Stimulated activated CD4-positive, alpha-beta T cell treated with anti-CD3 and anti-CD28 coated beads, Interleukin-4, amount 100 ng/mL, for 48 hours (primary cell): ENCODE measurements around the gene TNS3.

Experiments used
- DNase-seq, 2 donors: peaks; one replicate each; pipeline ENCODE4 v3.0.0-alpha.2; 2020; ENCODE audit warnings: low read depth in 2 of 2

TNS3 gene

DNA sequence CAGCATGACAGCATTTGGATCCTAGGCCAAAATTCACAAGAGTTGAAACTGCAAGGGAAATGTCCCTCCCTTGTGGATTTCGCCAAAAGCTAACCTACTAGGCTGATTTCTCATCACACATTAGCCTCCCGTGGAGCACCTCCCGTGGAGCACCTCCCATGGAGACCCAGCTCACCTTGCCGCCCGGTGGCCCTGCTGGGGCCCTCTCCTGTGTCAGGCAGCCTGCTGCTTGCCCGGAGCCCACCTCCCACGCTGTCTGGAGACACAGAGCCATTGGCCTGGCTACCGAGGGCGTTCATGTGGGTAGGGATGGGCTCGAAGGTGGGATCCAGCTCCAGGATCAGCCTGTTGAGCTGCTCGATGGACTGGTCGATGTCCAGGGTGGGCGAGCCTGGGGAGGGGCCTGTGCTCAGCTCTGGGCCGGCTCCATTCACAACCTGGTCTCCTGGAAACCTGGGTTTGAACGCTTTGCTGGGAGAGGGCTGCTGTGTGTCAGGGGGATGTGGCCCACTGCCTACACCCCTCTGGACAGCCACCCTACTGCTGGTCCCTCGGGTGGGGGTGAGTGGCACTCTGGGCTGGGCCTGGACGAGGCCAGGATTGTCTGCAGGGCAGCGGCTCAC, 213.6 kb downstream of the TNS3 start:
- no peak for DNase-seq

GRCh38 chr7:47367369-47367768, 214.5 kb downstream of the TNS3 start:
- DNase-seq = no peak

DNA sequence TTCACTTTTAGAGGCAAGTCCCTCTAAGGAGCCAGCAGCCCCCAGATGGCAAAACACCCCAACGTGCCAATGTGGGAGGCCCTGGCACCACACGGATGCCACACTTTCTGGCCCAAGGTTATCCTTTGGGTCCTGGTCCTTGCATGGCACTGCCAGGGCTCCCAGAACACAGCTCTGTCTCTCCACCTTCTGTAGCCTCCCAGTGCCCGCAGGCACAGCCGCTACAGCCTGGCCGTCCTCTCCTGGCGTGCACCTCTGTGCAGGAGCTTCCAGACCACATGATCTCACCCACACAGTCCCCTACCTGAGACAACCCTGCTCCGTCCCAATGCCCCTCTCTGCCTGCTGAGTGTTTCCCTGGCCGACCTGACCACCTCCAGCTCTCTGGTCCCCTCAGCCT, 215.0 kb downstream of the TNS3 start:
- DNase-seq = no peak

DNA sequence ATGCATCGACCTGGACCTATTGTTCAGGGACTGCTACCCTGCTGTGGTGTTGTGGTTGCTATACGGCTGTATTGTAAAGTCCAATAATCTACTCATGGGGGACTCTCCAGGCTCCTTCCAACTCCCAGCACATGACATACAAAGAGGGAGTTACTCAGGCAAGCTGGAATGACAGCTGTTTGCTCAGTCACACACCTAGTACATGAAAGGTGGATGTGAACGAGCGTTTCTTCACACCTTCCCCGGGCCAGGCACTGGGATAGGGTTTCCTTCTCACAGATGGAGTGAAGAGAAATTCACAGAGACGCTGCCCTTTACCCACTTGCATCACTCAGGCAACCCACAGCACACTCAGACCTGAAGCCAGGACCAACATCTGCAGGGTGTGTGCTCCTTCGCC, 215.7 kb downstream of the TNS3 start:
- DNase-seq = no peak

GRCh38 chr7:47362984-47363383, 218.9 kb downstream of the TNS3 start:
- no peak for DNase-seq

DNA sequence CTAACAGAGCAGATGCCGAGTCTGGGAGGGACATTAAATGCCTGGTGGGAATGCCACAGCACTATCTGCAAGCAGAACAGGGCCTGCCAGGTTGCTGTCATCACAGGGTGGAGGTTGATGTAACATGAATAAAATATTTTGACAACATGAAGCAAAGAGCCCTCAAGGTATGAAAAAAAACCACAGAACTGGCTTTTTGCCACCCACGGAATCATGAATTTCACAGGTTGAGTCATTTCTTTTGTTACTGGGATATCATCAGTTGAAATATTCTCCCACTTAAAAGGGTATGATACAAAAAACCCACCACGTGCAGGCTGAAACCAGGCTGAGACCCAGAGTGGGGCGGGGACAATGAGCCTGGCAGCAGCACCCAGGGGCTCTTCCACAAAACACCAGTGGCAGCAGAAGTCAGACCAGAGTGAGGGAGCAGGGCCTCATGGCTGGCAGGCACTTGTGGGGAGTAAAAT, 220.1 kb downstream of the TNS3 start:
- peak; percentile 24 for DNase-seq

- DNase-seq = no peak
These were observed 220.7 kb downstream of the TNS3 start for GRCh38 chr7:47361236-47361635.

GRCh38 chr7:47360301-47360900, 221.5 kb downstream of the TNS3 start:
- no peak for DNase-seq

DNA sequence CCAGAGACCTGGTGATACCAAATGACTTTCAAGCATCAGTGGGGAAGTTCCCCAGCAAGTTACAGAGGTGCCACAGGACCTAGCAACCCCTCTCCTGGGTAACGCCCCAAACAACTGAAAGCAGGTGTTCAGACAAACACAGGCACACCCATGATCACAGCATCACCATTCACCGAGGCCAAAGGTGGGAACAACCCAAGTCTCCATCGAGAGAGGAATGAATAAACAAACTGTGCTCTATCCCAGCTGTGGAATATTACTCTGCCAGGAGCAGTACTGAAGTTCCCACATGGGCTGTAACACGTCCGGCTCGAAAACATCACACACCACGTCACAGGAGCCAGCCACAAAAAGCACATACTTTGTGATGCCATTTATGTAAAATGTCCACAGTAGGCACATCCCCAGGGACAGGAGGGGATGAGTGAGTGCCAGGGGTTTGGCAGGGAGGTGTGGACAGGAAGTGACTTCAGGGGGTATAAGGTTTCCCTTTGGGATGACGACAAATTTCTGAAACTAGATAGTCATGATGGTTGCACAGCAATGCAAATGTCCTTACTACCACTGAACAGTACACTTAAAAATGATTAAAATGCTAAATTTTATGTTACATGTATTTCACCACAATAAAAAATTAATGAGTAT, 222.8 kb downstream of the TNS3 start:
- no peak for DNase-seq

- DNase-seq = no peak
These were observed 223.6 kb downstream of the TNS3 start for GRCh38 chr7:47358357-47358756.

GRCh38 chr7:47357863-47358262, 224.0 kb downstream of the TNS3 start:
- DNase-seq = no peak

DNA sequence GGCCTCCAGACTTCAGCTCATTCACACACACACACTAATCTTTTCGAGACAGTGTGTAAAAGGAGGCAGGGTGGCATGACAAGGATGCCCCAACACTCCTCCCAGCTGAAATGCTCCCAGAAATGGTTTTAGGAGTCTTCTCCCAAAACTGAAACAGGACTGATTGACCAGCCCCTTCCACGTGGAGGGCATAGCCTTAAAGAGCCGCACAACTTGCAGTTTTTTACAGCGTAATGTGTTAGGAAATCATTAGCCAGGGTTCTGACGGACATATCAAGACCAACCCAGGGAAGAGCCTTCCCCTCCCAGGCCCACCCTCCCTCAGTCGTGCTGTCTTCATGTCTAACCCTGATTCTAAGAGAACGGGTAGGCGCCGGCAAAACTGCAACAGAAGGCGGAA, 224.6 kb downstream of the TNS3 start:
- DNase-seq = no peak

DNA sequence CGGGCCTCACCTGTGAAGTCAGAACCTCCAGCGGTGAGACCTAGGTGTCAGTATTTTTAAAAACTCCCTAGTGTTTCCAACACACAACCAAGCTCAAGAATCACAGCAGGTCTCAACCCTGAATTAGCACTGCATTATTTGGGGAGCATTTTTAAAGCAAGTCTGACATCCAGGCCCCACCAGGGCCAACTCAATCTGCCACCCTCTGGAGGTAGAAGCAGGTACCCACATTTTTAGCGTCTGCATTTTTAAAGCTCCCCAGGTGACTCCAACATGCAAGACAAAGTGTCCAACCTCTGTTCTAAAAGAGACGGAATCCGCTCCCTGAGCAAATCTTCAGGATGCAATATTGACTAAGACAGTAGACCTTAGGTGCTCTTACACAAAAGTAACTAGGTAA, 225.7 kb downstream of the TNS3 start:
- DNase-seq = no peak

DNA sequence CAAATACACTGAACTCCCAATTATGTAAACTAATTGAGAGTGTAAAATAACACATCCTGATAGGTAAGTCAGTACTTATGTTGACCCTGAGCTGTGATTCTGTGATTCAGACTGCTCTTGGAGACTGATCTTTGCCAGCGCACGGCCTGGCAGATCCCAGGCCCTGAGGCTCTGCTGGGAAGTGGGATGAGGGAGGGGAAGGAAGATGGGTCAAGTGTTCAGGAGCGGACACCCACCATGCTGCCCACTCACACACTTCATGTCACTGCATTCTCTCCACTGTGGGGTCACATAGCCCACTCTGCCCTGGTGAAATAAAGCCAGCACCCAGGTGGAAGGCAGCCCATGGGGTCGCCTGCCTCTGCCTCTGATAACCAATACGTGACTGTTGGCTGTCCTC, 226.2 kb downstream of the TNS3 start:
- DNase-seq = no peak

DNA sequence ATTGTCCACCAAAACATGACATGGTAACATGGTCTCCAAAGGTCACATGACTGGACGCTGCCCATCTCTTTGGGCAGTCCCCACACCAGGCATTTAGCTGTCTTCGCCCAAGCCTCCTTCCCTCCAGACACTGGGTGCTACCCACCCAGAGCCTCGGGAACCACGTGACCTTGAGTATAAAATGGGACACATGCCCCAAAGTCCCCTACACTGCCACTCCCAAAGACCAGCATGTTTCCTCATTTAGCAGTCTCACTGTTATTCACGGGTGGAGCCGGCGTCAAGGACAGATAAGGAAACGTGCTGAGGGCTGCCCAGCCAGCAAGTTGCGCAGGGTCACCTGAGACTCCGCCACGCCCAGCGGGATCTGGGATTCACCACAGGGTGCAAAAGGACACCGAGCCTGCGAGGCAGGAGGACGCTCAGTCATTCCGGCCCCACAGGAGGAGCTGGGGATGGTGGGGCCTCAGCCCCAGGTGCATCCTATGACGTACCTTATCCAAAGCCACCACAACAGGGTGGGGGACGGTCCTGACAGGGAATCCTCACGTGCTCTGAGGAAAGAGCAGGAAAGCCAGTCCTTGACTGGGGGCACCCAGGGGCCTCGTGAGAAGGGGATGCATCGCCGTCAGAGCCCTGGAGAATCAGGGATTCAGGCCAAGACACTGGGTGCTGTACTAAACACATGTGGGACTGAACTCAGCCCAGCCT, 226.9 kb downstream of the TNS3 start:
- DNase-seq = no peak

DNA sequence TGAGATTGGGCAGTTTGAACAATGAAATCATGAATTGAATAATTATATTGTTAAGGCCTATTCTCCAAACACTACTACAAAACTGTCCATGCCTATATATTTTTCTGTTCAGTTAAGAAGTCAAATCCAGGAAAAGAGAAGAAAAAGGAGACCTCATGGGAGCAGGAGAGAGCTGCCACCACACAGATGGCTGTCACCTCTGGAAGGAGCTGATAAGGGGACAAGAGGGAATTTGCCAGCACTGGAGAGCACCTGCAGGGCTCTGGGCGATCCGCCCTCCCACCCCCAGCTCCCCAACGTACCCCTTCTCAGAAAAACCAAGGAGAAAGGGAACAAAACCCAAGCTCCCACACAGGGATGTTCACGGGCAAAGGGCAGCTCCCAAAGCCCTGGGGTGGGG, 227.8 kb downstream of the TNS3 start:
- no peak for DNase-seq

GRCh38 chr7:47352394-47352968, 229.4 kb downstream of the TNS3 start:
- DNase-seq = no peak

GRCh38 chr7:47351233-47352154, 230.4 kb downstream of the TNS3 start:
- no peak for DNase-seq

- no peak for DNase-seq
These were observed 231.5 kb downstream of the TNS3 start for GRCh38 chr7:47350425-47350824.

- DNase-seq = no peak
These were observed 232.5 kb downstream of the TNS3 start for GRCh38 chr7:47349401-47349800.

- DNase-seq = no peak
These were observed 234.0 kb downstream of the TNS3 start for GRCh38 chr7:47347816-47348385.
